GM12864 (cell line): ENCODE data around the gene SPOP.
"Not testable (repeated sequence)": the region's sequence is repeated elsewhere in the genome, so short reads cannot be mapped to it uniquely, and the experiment has no call there.

ENCODE experiments used
- DNase-seq: peaks from one replicate; pipeline ENCODE4 v3.0.0-alpha.2; 2011; ENCODE audit warnings: low read depth
- H3K4me3 ChIP-seq: 2 replicates; pipeline ENCODE4 v1.5.1; 2011; ENCODE audit warnings: mild to moderate bottlenecking, low read depth, low read length, control low read depth
- CTCF ChIP-seq: IDR thresholded peaks from 2 replicates; pipeline ENCODE4 v1.5.1; 2011; ENCODE audit warnings: low read depth, mild to moderate bottlenecking, moderate library complexity, low read length, control low read depth, inconsistent platforms; ENCODE audit errors: missing control alignments

Gene SPOP

GRCh38 chr17:49570540-49571242, 107.2 kb downstream of the SPOP start:
- no peak for TF ChIP-seq CTCF
- no peak for DNase-seq
- H3K4me3 ChIP-seq = no peak overlapping the region

- H3K4me3 ChIP-seq, DNase-seq: not testable (repeated sequence)
Observed at GRCh38 chr17:49568695-49569047, 109.2 kb downstream of the SPOP start.

GRCh38 chr17:49567871-49568694, 109.8 kb downstream of the SPOP start:
- peak; percentile 96 for TF ChIP-seq CTCF
- peak overlapping the region; percentile 35 for H3K4me3 ChIP-seq
- DNase-seq = no peak

GRCh38 chr17:49567104-49567521, 110.8 kb downstream of the SPOP start:
- TF ChIP-seq CTCF = no peak
- no peak for DNase-seq
- H3K4me3 ChIP-seq = no peak overlapping the region

- DNase-seq = no peak
- TF ChIP-seq CTCF = no peak
- no peak overlapping the region for H3K4me3 ChIP-seq
Observed at GRCh38 chr17:49566668-49567071, 111.2 kb downstream of the SPOP start.

- TF ChIP-seq CTCF = no peak
- DNase-seq = no peak
- H3K4me3 ChIP-seq = no peak overlapping the region
Observed at GRCh38 chr17:49565948-49566491, 111.9 kb downstream of the SPOP start.

- H3K4me3 ChIP-seq = no peak overlapping the region
- DNase-seq = no peak
- TF ChIP-seq CTCF = no peak
Observed at GRCh38 chr17:49564638-49565037, 113.3 kb downstream of the SPOP start.
